HepG2 (cell line): ENCODE data around the gene CAMK2D. TPM values are rescaled to one million over a fixed set of nuclear protein-coding genes. Genes with fewer than 3 reads are reported as not detected.
A peak's percentile ranks its signal among the peaks of the same experiment; 100 is the strongest.

Experiments
- CENPT ChIP-seq: sonication (generic); formaldehyde crosslinking; IDR thresholded peaks from 2 replicates; pipeline ENCODE4 v1.8.0; 2022; ENCODE audit warnings: low read depth, mild to moderate bottlenecking, moderate library complexity, missing genetic modification reagents
- CREM ChIP-seq, 2 experiments: sonication (generic) in 1 of 2; formaldehyde crosslinking in 1 of 2; IDR thresholded peaks; 2 replicates each; pipeline versions ENCODE4 v1.4.0 to v1.6.1; 2016 to 2020; ENCODE audit warnings: antibody characterized with exemption in 1 of 2, mild to moderate bottlenecking in 1 of 2, missing genetic modification reagents in 1 of 2
- HDAC6 ChIP-seq: fragments of 200-600 bp; sonication (generic); IDR thresholded peaks from 2 replicates; pipeline ENCODE4 v1.7.0; 2017; ENCODE audit warnings: mild to moderate bottlenecking, antibody characterized with exemption, low read length, low read depth
- MTF1 ChIP-seq: sonication (generic); formaldehyde crosslinking; IDR thresholded peaks from 2 replicates; pipeline ENCODE4 v1.5.0; 2020; ENCODE audit warnings: missing genetic modification reagents
- PCBP1 ChIP-seq: fragments of 200-400 bp; formaldehyde crosslinking; IDR thresholded peaks from 2 replicates; pipeline ENCODE4 v1.6.1; 2017; ENCODE audit warnings: mild to moderate bottlenecking, low read depth, low read length, borderline replicate concordance
- TSC22D2 ChIP-seq: sonication (generic); formaldehyde crosslinking; IDR thresholded peaks from 2 replicates; pipeline ENCODE4 v1.5.1; 2020; ENCODE audit warnings: missing genetic modification reagents, mild to moderate bottlenecking, borderline replicate concordance
- ZEB1 ChIP-seq: IDR thresholded peaks from 2 replicates; pipeline ENCODE4 v1.6.1; 2012; ENCODE audit warnings: mild to moderate bottlenecking, low read depth, inconsistent platforms; ENCODE audit not compliant: insufficient replicate concordance
- ZNF333 ChIP-seq: sonication (generic); formaldehyde crosslinking; IDR thresholded peaks from 2 replicates; pipeline ENCODE4 v1.4.0; 2020; ENCODE audit warnings: mild to moderate bottlenecking, missing genetic modification reagents, borderline replicate concordance
- ZNF569 ChIP-seq: sonication (generic); formaldehyde crosslinking; IDR thresholded peaks from 2 replicates; pipeline ENCODE4 v1.5.0; 2020; ENCODE audit warnings: mild to moderate bottlenecking, missing genetic modification reagents, moderate library complexity, borderline replicate concordance
- ZNF761 ChIP-seq: sonication (generic); formaldehyde crosslinking; conservative IDR thresholded peaks from 2 replicates; pipeline ENCODE4 v1.4.0; 2020; ENCODE audit warnings: mild to moderate bottlenecking, missing genetic modification reagents
- ZNF788 ChIP-seq: sonication (generic); formaldehyde crosslinking; IDR thresholded peaks from 2 replicates; pipeline ENCODE4 v1.5.0; 2020; ENCODE audit warnings: mild to moderate bottlenecking, missing genetic modification reagents, borderline replicate concordance
- ZSCAN22 ChIP-seq: sonication (generic); formaldehyde crosslinking; IDR thresholded peaks from 2 replicates; pipeline ENCODE4 v1.4.0; 2020; ENCODE audit warnings: mild to moderate bottlenecking, missing genetic modification reagents
- polyA plus RNA-seq, 8 experiments: library from polyadenylated mRNA; depleted of rRNA in 3 of 8; stranded (reverse) in 7 of 8; unstranded in 1 of 8; fragments of >200 nt; fragmentation: Illumina TruSeq in 4 of 8; extraction: Trizol in 4 of 8; gene quantifications; 2 replicates each; pipeline versions ENCODE4 v1.2.1 to v1.2.3, GENCODE V29; 2011 to 2016; ENCODE audit warnings: low read depth in 4 of 8, missing spikeins in 1 of 8, mixed read lengths in 1 of 8; ENCODE audit not compliant: insufficient read depth in 1 of 8
- total RNA-seq, 5 experiments: library from RNA; depleted of rRNA; stranded (reverse); fragments of >200 nt; fragmentation: Illumina TruSeq; extraction: Trizol; gene quantifications; 2 replicates each; pipeline ENCODE4 v1.2.3, GENCODE V29; 2016; ENCODE audit warnings: low read depth in 1 of 5
- TF ChIP-seq, protein P1 (sequence below), 2 experiments: fragments of 450-650 bp in 1 of 2; sonication (generic) in 1 of 2; formaldehyde crosslinking; IDR thresholded peaks; 2 replicates each; pipeline versions ENCODE4 v1.5.0 to v1.8.0; 2020 to 2022; ENCODE audit warnings: mild to moderate bottlenecking in 1 of 2, missing genetic modification reagents in 1 of 2
- TF ChIP-seq, protein P2 (sequence below): sonication (generic); formaldehyde crosslinking; conservative IDR thresholded peaks from 2 replicates; pipeline ENCODE4 v1.8.1; 2023; ENCODE audit warnings: missing genetic modification reagents
- TF ChIP-seq, protein P3 (sequence below): sonication (generic); formaldehyde crosslinking; IDR thresholded peaks from 2 replicates; pipeline ENCODE4 v1.4.0; 2020; ENCODE audit warnings: mild to moderate bottlenecking, missing genetic modification reagents
- TF ChIP-seq, protein P4 (sequence below): sonication (generic); formaldehyde crosslinking; IDR thresholded peaks from 2 replicates; pipeline ENCODE4 v1.8.1; 2022; ENCODE audit warnings: mild to moderate bottlenecking, missing genetic modification reagents
- TF ChIP-seq, protein P5 (sequence below), 2 experiments: sonication (generic) in 1 of 2; formaldehyde crosslinking in 1 of 2; IDR thresholded peaks; 2 replicates each; pipeline versions ENCODE4 v1.4.0 to v1.6.1; 2018 to 2020; ENCODE audit warnings: missing genetic modification reagents in 2 of 2, borderline replicate concordance in 1 of 2, low read depth in 1 of 2, mild to moderate bottlenecking in 1 of 2, missing biosample characterization in 1 of 2

Gene CAMK2D
- total and polyA plus RNA-seq, 2 of the 13 experiments (the other 11 are each of a cell fraction or from before 2014, with no cell fraction given), result 18.0 to 65.4 TPM

DNA sequence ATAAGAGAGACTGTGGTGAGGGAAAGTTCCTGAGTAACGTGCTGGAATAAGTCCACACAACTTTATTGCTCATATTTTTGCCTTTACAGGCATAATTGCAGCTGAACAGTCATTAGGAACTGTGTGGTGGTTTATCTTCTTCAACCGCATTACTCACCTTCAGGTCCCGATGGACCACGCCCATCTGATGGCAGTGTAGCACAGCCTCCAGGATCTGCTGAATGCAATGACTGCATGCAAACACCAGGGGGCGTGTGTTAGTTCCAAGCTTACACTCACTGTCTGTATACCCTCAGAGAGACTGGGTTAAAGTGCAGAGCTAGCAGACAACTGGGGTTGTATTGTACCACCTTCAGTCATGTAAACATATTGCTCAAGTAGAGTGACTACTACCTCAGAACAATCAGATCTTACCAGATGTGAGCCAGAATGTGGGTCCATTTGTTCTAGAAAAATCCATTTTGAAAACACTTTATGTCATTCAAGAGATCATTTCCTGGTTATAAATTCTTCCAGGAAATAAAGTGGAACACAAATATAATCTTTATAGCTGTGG is 214.0 kb downstream of the CAMK2D start (continued):
- TF ChIP-seq MTF1 (CRISPR knock-in tag) (no peak), ZSCAN22 (CRISPR knock-in tag) (no peak), HDAC6 (no peak), ZNF333 (no peak), CENPT (no peak), ZNF761 (CRISPR knock-in tag) (no peak), PCBP1 (no peak), ZNF569 (no peak), ZEB1 (no peak), TSC22D2 (CRISPR knock-in tag) (no peak), CREM (IDR thresholded peaks at IDR 0.05) (peak; percentile 38; the same call in 1 of the 2 replicates), CREM (CRISPR knock-in tag; IDR thresholded peaks at IDR 0.05) (no peak), ZNF788 (no peak; the same call in 1 of the 2 replicates)
- TF ChIP-seq, protein P1, sequence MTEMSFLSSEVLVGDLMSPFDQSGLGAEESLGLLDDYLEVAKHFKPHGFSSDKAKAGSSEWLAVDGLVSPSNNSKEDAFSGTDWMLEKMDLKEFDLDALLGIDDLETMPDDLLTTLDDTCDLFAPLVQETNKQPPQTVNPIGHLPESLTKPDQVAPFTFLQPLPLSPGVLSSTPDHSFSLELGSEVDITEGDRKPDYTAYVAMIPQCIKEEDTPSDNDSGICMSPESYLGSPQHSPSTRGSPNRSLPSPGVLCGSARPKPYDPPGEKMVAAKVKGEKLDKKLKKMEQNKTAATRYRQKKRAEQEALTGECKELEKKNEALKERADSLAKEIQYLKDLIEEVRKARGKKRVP (CRISPR knock-in tag; IDR thresholded peaks at IDR 0.05), result peak in 1 of 2 experiments; percentile 67; a peak in 1 of 4 replicates
- TF ChIP-seq, protein P2, sequence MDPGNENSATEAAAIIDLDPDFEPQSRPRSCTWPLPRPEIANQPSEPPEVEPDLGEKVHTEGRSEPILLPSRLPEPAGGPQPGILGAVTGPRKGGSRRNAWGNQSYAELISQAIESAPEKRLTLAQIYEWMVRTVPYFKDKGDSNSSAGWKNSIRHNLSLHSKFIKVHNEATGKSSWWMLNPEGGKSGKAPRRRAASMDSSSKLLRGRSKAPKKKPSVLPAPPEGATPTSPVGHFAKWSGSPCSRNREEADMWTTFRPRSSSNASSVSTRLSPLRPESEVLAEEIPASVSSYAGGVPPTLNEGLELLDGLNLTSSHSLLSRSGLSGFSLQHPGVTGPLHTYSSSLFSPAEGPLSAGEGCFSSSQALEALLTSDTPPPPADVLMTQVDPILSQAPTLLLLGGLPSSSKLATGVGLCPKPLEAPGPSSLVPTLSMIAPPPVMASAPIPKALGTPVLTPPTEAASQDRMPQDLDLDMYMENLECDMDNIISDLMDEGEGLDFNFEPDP (CRISPR knock-in tag), result no peak
- TF ChIP-seq, protein P3, sequence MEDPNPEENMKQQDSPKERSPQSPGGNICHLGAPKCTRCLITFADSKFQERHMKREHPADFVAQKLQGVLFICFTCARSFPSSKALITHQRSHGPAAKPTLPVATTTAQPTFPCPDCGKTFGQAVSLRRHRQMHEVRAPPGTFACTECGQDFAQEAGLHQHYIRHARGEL (CRISPR knock-in tag), result no peak
- TF ChIP-seq, protein P4, sequence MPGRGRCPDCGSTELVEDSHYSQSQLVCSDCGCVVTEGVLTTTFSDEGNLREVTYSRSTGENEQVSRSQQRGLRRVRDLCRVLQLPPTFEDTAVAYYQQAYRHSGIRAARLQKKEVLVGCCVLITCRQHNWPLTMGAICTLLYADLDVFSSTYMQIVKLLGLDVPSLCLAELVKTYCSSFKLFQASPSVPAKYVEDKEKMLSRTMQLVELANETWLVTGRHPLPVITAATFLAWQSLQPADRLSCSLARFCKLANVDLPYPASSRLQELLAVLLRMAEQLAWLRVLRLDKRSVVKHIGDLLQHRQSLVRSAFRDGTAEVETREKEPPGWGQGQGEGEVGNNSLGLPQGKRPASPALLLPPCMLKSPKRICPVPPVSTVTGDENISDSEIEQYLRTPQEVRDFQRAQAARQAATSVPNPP (CRISPR knock-in tag), result no peak
- TF ChIP-seq, protein P5, sequence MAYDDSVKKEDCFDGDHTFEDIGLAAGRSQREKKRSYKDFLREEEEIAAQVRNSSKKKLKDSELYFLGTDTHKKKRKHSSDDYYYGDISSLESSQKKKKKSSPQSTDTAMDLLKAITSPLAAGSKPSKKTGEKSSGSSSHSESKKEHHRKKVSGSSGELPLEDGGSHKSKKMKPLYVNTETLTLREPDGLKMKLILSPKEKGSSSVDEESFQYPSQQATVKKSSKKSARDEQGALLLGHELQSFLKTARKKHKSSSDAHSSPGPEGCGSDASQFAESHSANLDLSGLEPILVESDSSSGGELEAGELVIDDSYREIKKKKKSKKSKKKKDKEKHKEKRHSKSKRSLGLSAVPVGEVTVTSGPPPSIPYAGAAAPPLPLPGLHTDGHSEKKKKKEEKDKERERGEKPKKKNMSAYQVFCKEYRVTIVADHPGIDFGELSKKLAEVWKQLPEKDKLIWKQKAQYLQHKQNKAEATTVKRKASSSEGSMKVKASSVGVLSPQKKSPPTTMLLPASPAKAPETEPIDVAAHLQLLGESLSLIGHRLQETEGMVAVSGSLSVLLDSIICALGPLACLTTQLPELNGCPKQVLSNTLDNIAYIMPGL (CRISPR knock-in tag; IDR thresholded peaks at IDR 0.05; ENCODE audit: borderline replicate concordance in 1 of 2, low read depth in 1 of 2), result peak; percentile 79 to 95
